Lung (tissue), 12 donors: ENCODE data around the gene GRAMD1B. TPM values are rescaled to one million over a fixed set of nuclear protein-coding genes. Genes with fewer than 3 reads are reported as not detected.

ENCODE experiments used
- ATAC-seq: fragments of 200-7000 bp; cut with Tn5 transposase; one replicate; pipeline ENCODE4 v1.9.1; 2020; ENCODE audit warnings: moderate number of reproducible peaks; ENCODE audit not compliant: insufficient read depth, low FRiP score
- DNase-seq, 3 donors: peaks; one replicate each; pipeline ENCODE4 v3.0.0-alpha.2; 2013 to 2017
- H3K27ac ChIP-seq, 2 donors: one replicate each; pipeline ENCODE4 v1.5.1; 2013; ENCODE audit warnings: mild to moderate bottlenecking in 2 of 2, moderate library complexity in 2 of 2, control low read depth in 1 of 2, inconsistent platforms in 1 of 2, low read depth in 1 of 2, low read length in 1 of 2
- H3K27me3 ChIP-seq, 3 donors: one replicate each; pipeline ENCODE4 v1.5.1; 2013; ENCODE audit warnings: low read length in 2 of 3; ENCODE audit not compliant: control insufficient read depth in 3 of 3, insufficient read depth in 3 of 3
- H3K36me3 ChIP-seq, 4 donors: one replicate each; pipeline ENCODE4 v1.5.1; 2013; ENCODE audit warnings: low read length in 4 of 4, mild to moderate bottlenecking in 1 of 4, moderate library complexity in 1 of 4; ENCODE audit not compliant: control insufficient read depth in 4 of 4, insufficient read depth in 4 of 4
- H3K4me1 ChIP-seq, 5 donors: one replicate each; pipeline ENCODE4 v1.5.1; 2013; ENCODE audit warnings: low read length in 5 of 5, mild to moderate bottlenecking in 2 of 5, moderate library complexity in 1 of 5; ENCODE audit not compliant: control insufficient read depth in 5 of 5, insufficient read depth in 5 of 5
- H3K4me3 ChIP-seq: one replicate; pipeline ENCODE4 v1.5.1; 2013; ENCODE audit warnings: mild to moderate bottlenecking, control low read depth, moderate library complexity
- H3K9ac ChIP-seq, 2 donors: one replicate each; pipeline ENCODE4 v1.5.1; 2013; ENCODE audit warnings: low read length in 2 of 2, control low read depth in 1 of 2; ENCODE audit not compliant: insufficient read depth in 1 of 2
- H3K9me3 ChIP-seq, 4 donors: one replicate each; pipeline ENCODE4 v1.5.1; 2013; ENCODE audit warnings: low read length in 3 of 4, mild to moderate bottlenecking in 1 of 4, moderate library complexity in 1 of 4; ENCODE audit not compliant: control insufficient read depth in 4 of 4, insufficient read depth in 3 of 4
- WGBS, 2 donors: extraction: QIAGEN DNeasy Blood & Tissue Kit; methylation state at CpG; one replicate each; pipeline ENCODE4 v1.1.7; 2013; 5-methylcytosine and 5-hydroxymethylcytosine counted together
- polyA plus RNA-seq, 2 donors: library from polyadenylated mRNA; stranded (reverse); fragments of 200-250 nt; gene quantifications; one replicate each; pipeline ENCODE4 v1.2.1, GENCODE V29; 2013
- total RNA-seq, 2 donors: library from RNA; depleted of rRNA in 1 of 2; stranded (reverse); fragments of >200 nt in 1 of 2; gene quantifications; one replicate each; pipeline ENCODE4 v1.2.1, GENCODE V29; 2014 to 2021
- TF ChIP-seq, protein P1 (sequence below): IDR thresholded peaks from 2 replicates; pipeline ENCODE4 v1.5.1; 2012; ENCODE audit warnings: mild to moderate bottlenecking; ENCODE audit errors: control extremely low read depth, extremely low read depth
- donor health status: control.
- donor health status: control.
- donor health status: Bipolar disorder and iron deficiency.
- donor health status: healthy.
- donor health status: DM: yes; HTN: yes; CAD: no.

The GRAMD1B gene
- total and polyA plus RNA-seq, 4 donors = 1.4 to 6.0 (median 3.3) TPM

DNA sequence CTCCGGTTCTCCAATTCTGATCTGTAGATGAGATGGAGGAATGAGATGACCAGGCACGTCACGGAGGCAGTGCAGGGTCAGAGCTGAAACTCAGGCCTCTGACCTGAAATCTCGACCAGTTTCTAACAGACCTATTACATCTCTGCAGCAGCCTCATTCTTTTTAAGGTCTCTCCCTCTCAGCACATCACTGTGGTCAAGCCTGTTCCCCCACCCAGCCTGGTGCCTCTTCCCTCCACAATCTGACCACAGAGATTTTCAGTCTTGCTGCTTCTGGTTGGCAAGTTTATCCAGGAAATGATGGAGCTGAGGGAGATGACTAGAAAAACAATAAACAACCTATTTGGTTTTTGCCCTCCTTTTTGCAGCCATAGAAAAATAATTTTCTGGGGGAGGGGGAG, 9.5 kb downstream of the GRAMD1B start:
- Histone ChIP-seq H3K9me3 (peaks cover 0 to 2% (median 0%) of the 10 kb centered on the region in 4 donors), H3K36me3 (peaks cover 0 to 2% (median 0%) of the 10 kb centered on the region in 4 donors), H3K9ac (no peak overlapping the region), H3K4me3 (no peak overlapping the region), H3K27ac (no peak overlapping the region), H3K4me1 (peaks cover 0 to 4% (median 0%) of the 10 kb centered on the region in 5 donors), H3K27me3 (no peaks in the 10 kb centered on the region)
- WGBS, 2 donors = 84 to 87% methylated on average over 4 of the region's 4 CpGs
- DNase-seq (no peak), ATAC-seq (no peak)
- TF ChIP-seq, protein P1, sequence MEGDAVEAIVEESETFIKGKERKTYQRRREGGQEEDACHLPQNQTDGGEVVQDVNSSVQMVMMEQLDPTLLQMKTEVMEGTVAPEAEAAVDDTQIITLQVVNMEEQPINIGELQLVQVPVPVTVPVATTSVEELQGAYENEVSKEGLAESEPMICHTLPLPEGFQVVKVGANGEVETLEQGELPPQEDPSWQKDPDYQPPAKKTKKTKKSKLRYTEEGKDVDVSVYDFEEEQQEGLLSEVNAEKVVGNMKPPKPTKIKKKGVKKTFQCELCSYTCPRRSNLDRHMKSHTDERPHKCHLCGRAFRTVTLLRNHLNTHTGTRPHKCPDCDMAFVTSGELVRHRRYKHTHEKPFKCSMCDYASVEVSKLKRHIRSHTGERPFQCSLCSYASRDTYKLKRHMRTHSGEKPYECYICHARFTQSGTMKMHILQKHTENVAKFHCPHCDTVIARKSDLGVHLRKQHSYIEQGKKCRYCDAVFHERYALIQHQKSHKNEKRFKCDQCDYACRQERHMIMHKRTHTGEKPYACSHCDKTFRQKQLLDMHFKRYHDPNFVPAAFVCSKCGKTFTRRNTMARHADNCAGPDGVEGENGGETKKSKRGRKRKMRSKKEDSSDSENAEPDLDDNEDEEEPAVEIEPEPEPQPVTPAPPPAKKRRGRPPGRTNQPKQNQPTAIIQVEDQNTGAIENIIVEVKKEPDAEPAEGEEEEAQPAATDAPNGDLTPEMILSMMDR = no peak

DNA sequence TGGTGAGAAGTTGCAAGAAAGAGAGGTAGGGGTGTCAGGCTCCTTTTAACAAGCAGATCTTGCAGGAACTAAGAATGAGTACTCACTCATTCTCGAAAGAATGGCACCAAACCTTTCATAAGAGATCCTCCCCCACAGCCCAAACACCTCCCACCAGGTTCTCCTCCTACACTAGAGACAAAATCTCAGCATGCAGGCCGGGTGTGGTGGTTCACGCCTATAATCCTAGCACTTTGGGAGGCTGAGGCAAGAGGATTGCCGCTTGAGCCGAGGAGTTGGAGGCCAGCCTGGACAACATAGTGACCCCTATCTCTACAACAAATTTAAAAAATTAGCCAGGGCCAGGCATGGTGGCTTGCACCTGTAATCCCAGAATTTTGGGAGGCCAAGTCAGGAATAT, 11.1 kb downstream of the GRAMD1B start:
- Histone ChIP-seq H3K36me3 (peaks cover 0 to 2% (median 0%) of the 10 kb centered on the region in 4 donors), H3K27ac (no peak overlapping the region), H3K9me3 (peaks cover 0 to 2% (median 0%) of the 10 kb centered on the region in 4 donors), H3K4me3 (no peak overlapping the region), H3K4me1 (peaks cover 0 to 4% (median 0%) of the 10 kb centered on the region in 5 donors), H3K27me3 (no peaks in the 10 kb centered on the region), H3K9ac (no peak overlapping the region)
- TF ChIP-seq, protein P1 = no peak
- DNase-seq = no peak
- 91 to 98% methylated on average over 5 of the region's 5 CpGs for WGBS, 2 donors
- no peak for ATAC-seq

DNA sequence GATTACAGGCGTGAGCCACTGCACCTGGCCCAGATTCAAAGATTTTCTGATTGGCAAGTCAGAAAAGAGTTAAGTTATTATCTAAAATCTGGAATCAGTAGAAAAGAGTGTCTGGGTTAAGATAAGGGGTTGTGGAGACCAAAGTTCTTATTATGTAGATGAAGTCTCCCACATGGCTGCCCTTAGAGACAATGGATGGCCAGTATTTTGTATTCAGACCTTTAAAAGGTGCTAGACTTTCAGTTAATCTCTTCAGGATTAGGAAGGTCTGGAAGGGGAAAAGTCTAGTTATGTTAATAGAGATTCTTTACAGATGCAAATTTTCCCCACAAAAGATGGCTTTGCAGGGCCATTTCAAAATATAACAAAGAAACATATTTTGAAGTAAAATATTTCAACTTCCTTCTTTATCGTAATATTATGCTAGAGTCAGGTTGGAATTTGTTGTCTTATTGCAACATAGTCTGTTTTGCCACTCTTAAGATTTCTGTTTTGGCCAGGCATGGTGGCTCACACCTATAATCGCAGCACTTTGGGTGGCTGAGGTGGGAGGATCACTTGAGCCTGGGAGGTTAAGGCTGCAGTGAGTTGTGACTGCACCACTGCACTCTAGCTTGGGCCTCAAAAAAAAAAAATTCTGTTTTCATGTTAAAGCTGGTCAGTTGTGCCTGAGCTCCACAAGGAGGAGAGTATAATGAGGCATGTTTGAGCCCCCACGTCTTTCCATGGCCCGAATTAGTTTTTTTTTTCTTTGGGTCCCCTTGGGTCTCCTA, 14.0 kb downstream of the GRAMD1B start:
- 79 to 80% methylated on average over 5 of the region's 5 CpGs for WGBS, 2 donors
- no peak for ATAC-seq
- TF ChIP-seq, protein P1 = no peak
- Histone ChIP-seq H3K36me3 (no peaks in the 10 kb centered on the region), H3K9me3 (no peaks in the 10 kb centered on the region), H3K27me3 (no peaks in the 10 kb centered on the region), H3K4me3 (no peak overlapping the region), H3K9ac (no peak overlapping the region), H3K27ac (no peak overlapping the region), H3K4me1 (no peaks in the 10 kb centered on the region)
- DNase-seq = no peak
